Vagina (tissue), 2 donors: ENCODE data around the gene NOP14. TPM values are rescaled to one million over a fixed set of nuclear protein-coding genes. Genes with fewer than 3 reads are reported as not detected.

Source experiments
- DNase-seq, 2 donors: peaks; one replicate each; pipeline ENCODE4 v3.0.0-alpha.2; 2017; ENCODE audit errors: extremely low spot score in 2 of 2
- H3K27ac ChIP-seq: fragments of 200-600 bp; sonication (generic); one replicate; pipeline ENCODE4 v1.5.1; 2019
- H3K27me3 ChIP-seq: fragments of 200-600 bp; sonication (generic); one replicate; pipeline ENCODE4 v1.5.1; 2019
- H3K36me3 ChIP-seq, 2 donors: fragments of 200-600 bp; sonication (generic); one replicate each; pipeline ENCODE4 v1.5.1; 2017 to 2019
- H3K4me1 ChIP-seq: fragments of 200-600 bp; sonication (generic); one replicate; pipeline ENCODE4 v1.5.1; 2019
- H3K4me3 ChIP-seq, 2 donors: fragments of 200-600 bp; sonication (generic); 1 replicate in 1 of 2; 2 replicates in 1 of 2; pipeline ENCODE4 v1.5.1; 2016 to 2019
- H3K9me3 ChIP-seq: fragments of 200-600 bp; sonication (generic); one replicate; pipeline ENCODE4 v1.5.1; 2019
- CTCF ChIP-seq, 3 experiments: fragments of 450-650 bp in 2 of 3; fragments of 200-600 bp in 1 of 3; sonication (generic) in 1 of 3; IDR thresholded peaks; one replicate each; pipeline ENCODE4 v1.5.1; 2017 to 2019; ENCODE audit warnings: antibody characterized with exemption in 3 of 3, mild to moderate bottlenecking in 2 of 3, moderate library complexity in 2 of 3
- POLR2A ChIP-seq, 2 donors: fragments of 450-650 bp; IDR thresholded peaks; one replicate each; pipeline ENCODE4 v1.6.1; 2017; ENCODE audit warnings: antibody characterized with exemption in 2 of 2, mild to moderate bottlenecking in 2 of 2, moderate library complexity in 2 of 2
- POLR2AphosphoS5 ChIP-seq, 2 donors: sonication (generic); formaldehyde crosslinking; IDR thresholded peaks; one replicate each; pipeline ENCODE4 v1.9.0; 2017; ENCODE audit warnings: antibody characterized with exemption in 2 of 2, mild to moderate bottlenecking in 2 of 2, low read depth in 1 of 2; ENCODE audit not compliant: insufficient read depth in 1 of 2
- intact Hi-C: fragments of 100-400 bp; cut with DNase I; formaldehyde crosslinking; loops from one replicate; pipeline ENCODE4 v1.15.1; 2023
- total RNA-seq: library from RNA; depleted of rRNA; stranded (reverse); fragments of >200 nt; gene quantifications from one replicate; pipeline ENCODE4 v1.2.3, GENCODE V29; 2016

The NOP14 gene
- total RNA-seq, 1 donor from 2014 or later = 18.9 TPM

GRCh38 chr4:2930135-2930757 is 33.0 kb downstream of the NOP14 start:
- Histone ChIP-seq H3K9me3 (no peaks in the 10 kb centered on the region), H3K36me3 (peaks cover 0 to 47% of the 10 kb centered on the region in 2 donors), H3K27ac (no peak overlapping the region), H3K4me1 (peaks cover 21% of the 10 kb centered on the region), H3K4me3 (no peak overlapping the region), H3K27me3 (no peaks in the 10 kb centered on the region)
- no peak for DNase-seq
- TF ChIP-seq POLR2A (IDR thresholded peaks at IDR 0.05) (no peak), POLR2AphosphoS5 (IDR thresholded peaks at IDR 0.05; ENCODE audit: insufficient read depth in 1 of 2, low read depth in 1 of 2) (no peak)
- intact Hi-C loops = loop anchor here (10.0 kb wide), 1 partner anchor 175 kb away; the partner anchor contains the start of gene TNIP2

GRCh38 chr4:2929469-2929868 is 33.7 kb downstream of the NOP14 start:
- no peaks in the 10 kb centered on the region for H3K9me3 ChIP-seq
- H3K27me3 ChIP-seq = no peaks in the 10 kb centered on the region
- DNase-seq = no peak
- intact Hi-C loops = no loop called here
- H3K4me1 ChIP-seq = peaks cover 18% of the 10 kb centered on the region
- no peak overlapping the region for H3K4me3 ChIP-seq
- TF ChIP-seq POLR2AphosphoS5 (IDR thresholded peaks at IDR 0.05; ENCODE audit: insufficient read depth in 1 of 2, low read depth in 1 of 2) (no peak), POLR2A (IDR thresholded peaks at IDR 0.05) (no peak), CTCF (IDR thresholded peaks at IDR 0.05) (no peak)
- peaks cover 0 to 54% of the 10 kb centered on the region in 2 donors for H3K36me3 ChIP-seq
- H3K27ac ChIP-seq = no peak overlapping the region

GRCh38 chr4:2928242-2929176 is 34.7 kb downstream of the NOP14 start:
- no peak for DNase-seq
- TF ChIP-seq POLR2A (IDR thresholded peaks at IDR 0.05) (no peak), POLR2AphosphoS5 (IDR thresholded peaks at IDR 0.05; ENCODE audit: insufficient read depth in 1 of 2, low read depth in 1 of 2) (no peak), CTCF (IDR thresholded peaks at IDR 0.05) (no peak)
- Histone ChIP-seq H3K4me1 (peaks cover 14% of the 10 kb centered on the region), H3K27ac (no peak overlapping the region), H3K9me3 (no peaks in the 10 kb centered on the region), H3K4me3 (no peak overlapping the region), H3K27me3 (no peaks in the 10 kb centered on the region), H3K36me3 (peaks cover 0 to 63% of the 10 kb centered on the region in 2 donors)
- intact Hi-C loops = no loop called here

- Histone ChIP-seq H3K9me3 (no peaks in the 10 kb centered on the region), H3K27ac (no peak overlapping the region), H3K27me3 (no peaks in the 10 kb centered on the region), H3K4me1 (peaks cover 13% of the 10 kb centered on the region), H3K4me3 (no peak overlapping the region), H3K36me3 (peaks cover 0 to 71% of the 10 kb centered on the region in 2 donors)
- DNase-seq = no peak
- intact Hi-C loops = no loop called here
- no peak for TF ChIP-seq POLR2AphosphoS5 (IDR thresholded peaks at IDR 0.05; ENCODE audit: insufficient read depth in 1 of 2, low read depth in 1 of 2)
- TF ChIP-seq CTCF (IDR thresholded peaks at IDR 0.05) = no peak
- TF ChIP-seq POLR2A (IDR thresholded peaks at IDR 0.05) = no peak
Observed at GRCh38 chr4:2927696-2928075, 35.5 kb downstream of the NOP14 start.

GRCh38 chr4:2927016-2927695 is 36.0 kb downstream of the NOP14 start:
- Histone ChIP-seq H3K27me3 (no peaks in the 10 kb centered on the region), H3K36me3 (peaks cover 0 to 76% of the 10 kb centered on the region in 2 donors), H3K4me3 (no peak overlapping the region), H3K4me1 (peaks cover 12% of the 10 kb centered on the region), H3K9me3 (no peaks in the 10 kb centered on the region), H3K27ac (no peak overlapping the region)
- intact Hi-C loops = no loop called here
- no peak for DNase-seq
- TF ChIP-seq POLR2A (IDR thresholded peaks at IDR 0.05) (no peak), POLR2AphosphoS5 (IDR thresholded peaks at IDR 0.05; ENCODE audit: insufficient read depth in 1 of 2, low read depth in 1 of 2) (no peak), CTCF (IDR thresholded peaks at IDR 0.05) (no peak)
